VCaP (cell line): ENCODE measurements around the gene GALNT13.

ENCODE experiments used
- H3K27ac ChIP-seq: fragments of 450-650 bp; 2 replicates; pipeline ENCODE4 v1.5.1; 2017
- CTCF ChIP-seq: fragments of 450-650 bp; conservative IDR thresholded peaks from 2 replicates; pipeline ENCODE4 v1.5.1; 2017; ENCODE audit warnings: mild to moderate bottlenecking, moderate library complexity

GALNT13 gene

DNA sequence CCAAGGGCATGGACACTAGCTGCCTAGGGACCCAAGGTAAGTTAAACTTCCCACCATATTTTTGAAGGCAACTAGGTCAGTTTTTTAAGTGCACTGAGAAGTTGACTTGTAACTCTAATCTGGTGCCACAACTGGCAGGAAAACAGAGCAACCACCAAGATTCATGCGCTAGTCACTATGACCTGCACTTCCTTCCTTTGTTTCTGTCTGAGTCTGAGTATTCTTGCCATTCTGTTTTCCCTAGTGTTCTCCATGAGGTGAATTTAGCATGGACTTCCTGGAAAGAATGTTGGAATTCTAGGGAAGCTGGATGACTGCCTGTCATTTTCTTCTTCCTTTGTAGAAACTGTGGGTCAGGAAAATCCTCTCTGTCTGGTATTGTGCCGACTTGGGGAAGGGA is 249.0 kb downstream of the GALNT13 start:
- no peak for TF ChIP-seq CTCF
- no peak overlapping the region for H3K27ac ChIP-seq

GRCh38 chr2:154125891-154126290 is 254.2 kb downstream of the GALNT13 start:
- TF ChIP-seq CTCF, result no peak
- H3K27ac ChIP-seq, result no peak overlapping the region

DNA sequence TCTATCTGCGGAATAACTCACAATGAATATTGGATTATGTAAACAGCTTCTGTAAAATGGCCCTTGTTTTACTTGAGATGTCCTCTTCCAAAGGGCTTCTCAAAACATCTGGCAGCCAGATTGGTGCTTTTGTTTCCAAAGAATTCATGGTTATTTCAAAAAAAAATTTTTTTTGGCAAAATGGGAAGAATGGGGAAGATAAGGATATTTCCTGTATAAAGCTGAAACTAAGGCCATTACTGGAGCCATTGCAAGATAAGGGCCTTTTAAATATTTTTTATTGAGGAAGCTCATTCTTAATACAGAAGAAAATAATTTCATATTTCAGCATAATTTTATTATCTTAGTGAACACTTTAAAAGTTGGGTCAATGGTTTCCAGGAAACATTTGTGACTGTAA is 259.1 kb downstream of the GALNT13 start:
- no peak overlapping the region for H3K27ac ChIP-seq
- TF ChIP-seq CTCF, result no peak

- H3K27ac ChIP-seq, result no peak overlapping the region
- no peak for TF ChIP-seq CTCF
Observed at GRCh38 chr2:154132827-154133226, 261.1 kb downstream of the GALNT13 start.

DNA sequence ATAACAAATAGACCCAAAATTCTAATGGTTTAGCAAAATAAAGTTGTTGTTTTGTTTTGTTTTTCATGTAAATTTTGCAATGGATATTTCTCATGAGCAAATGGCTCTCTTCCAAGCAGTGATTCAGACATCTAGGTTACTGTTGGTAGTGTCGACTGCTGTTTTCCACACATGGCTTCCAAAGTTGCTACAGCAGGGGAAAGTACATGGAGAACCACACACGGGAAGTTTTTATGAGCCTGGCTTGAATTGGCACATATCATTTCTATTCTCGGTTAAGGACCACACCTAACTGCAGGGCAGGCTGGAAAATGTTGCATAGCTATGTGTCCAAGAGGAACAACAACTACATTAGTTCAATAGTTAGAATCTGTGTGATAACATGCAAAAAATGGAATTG is 262.1 kb downstream of the GALNT13 start:
- H3K27ac ChIP-seq, result no peak overlapping the region
- TF ChIP-seq CTCF, result no peak

GRCh38 chr2:154140249-154141025 is 268.7 kb downstream of the GALNT13 start:
- H3K27ac ChIP-seq, result no peak overlapping the region
- no peak for TF ChIP-seq CTCF

GRCh38 chr2:154142480-154142879 is 270.8 kb downstream of the GALNT13 start:
- TF ChIP-seq CTCF, result no peak
- H3K27ac ChIP-seq, result no peak overlapping the region
